ENCODE results near the gene PIP5K1B.
"Not testable (repeated sequence)": the region's sequence is repeated elsewhere in the genome, so short reads cannot be mapped to it uniquely, and the experiment has no call there.

PIP5K1B gene, protein sequence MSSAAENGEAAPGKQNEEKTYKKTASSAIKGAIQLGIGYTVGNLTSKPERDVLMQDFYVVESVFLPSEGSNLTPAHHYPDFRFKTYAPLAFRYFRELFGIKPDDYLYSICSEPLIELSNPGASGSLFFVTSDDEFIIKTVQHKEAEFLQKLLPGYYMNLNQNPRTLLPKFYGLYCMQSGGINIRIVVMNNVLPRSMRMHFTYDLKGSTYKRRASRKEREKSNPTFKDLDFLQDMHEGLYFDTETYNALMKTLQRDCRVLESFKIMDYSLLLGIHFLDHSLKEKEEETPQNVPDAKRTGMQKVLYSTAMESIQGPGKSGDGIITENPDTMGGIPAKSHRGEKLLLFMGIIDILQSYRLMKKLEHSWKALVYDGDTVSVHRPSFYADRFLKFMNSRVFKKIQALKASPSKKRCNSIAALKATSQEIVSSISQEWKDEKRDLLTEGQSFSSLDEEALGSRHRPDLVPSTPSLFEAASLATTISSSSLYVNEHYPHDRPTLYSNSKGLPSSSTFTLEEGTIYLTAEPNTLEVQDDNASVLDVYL

DNA sequence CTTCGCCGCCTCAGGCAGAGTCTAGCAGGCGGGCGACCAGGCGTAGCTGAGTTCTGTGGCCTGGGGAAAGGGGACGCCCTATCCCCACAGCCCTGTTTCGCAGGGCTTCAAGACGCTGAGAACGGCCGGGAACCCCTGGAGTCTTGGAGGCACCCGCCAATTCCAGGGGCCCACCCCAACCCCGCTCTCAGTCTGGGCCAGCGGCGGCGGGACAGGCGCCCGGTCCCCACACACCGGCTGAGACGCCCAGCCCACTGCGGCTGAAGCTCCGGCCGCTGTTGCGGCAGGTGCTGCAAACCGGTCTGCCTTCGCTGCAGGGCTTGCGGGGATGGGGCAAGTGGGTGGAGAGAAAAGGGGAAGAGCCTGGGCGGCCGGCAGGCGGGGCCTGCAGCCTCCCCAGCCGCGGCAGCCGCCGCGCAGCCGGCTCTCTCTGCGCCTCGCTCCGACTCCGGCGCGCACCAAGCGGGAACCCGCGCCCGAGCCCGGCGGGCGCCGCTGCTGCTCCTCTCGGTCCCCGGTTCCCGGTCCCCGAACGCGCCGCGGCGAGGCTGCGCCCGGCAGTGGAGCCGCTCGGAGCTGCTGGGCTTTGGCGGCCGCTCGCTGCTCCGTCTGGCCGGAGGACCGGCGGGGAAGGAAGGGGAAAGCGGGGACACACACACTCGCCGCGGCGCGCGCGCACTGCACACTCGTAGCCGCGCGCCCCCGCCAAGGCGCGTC lies at the start of gene PIP5K1B:
Gene PIP5K1B (plus strand): TSS at position 427 of the 717 bp plus-strand sequence. CDS start 117,375 bp downstream, outside the sequence.
- DNase-seq (ENCODE audit: low read depth in 2 of 2): no peak

DNA sequence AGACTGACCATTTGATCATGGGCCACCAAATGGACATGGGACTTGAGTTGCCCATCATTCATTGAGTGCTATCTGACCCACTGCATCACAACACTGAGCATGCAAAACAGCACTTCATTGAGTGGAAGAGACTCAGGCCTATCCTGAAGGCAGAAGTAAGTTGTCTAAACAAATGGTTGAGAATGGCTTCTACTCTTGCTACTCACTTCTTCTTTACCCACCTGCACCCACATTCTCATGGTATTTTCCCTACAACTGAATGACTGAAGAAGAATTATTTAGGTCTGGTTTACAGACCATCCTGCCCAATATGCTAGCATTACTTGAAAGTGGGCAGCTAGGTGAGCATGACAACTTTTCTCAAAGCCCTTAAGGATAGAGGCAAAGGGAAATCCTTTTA lies 41.0 kb upstream of the PIP5K1B start:
- no peak for DNase-seq (ENCODE audit: low read depth in 2 of 2)

DNA sequence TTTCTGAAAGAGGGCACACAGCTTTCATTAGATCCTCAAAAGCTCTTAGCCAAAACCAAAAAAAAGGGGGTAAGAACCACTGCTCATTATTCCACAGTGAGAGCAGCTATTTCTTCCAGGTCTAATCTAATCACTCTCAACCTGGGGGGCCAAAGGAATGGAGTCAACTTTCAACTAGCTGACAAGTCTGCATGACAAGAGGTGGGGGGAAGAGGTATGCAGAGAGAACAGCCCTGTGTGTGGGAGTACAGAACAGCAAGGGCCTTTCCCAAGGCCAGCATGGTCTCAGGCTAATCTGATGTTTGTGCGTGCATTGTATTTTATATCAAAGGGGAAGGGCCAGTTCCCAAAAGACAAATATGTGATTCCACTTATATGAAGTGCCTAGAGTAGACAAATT lies 36.9 kb upstream of the PIP5K1B start:
- DNase-seq (ENCODE audit: low read depth in 2 of 2): no peak

DNA sequence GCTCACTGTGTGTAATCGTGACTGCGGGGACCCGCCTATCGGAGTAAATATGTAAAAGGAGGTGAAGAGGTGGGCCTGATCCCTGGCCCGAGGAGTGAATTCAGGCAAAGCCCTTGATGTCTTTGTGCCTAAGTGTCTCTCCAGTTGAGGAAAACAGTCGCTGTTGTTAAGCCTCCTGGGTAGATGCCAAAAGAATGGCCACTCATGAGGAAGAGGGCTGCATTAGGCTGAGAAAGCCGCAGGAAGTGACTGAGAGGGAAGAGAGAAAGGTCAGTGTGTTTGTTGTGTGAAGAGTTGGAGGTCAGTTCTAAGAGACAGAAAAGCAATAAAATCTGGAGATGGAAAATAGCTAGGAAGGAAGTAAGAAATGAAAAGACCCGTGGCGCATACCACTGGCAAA lies 35.8 kb upstream of the PIP5K1B start:
- no peak for DNase-seq (ENCODE audit: low read depth in 2 of 2)

DNA sequence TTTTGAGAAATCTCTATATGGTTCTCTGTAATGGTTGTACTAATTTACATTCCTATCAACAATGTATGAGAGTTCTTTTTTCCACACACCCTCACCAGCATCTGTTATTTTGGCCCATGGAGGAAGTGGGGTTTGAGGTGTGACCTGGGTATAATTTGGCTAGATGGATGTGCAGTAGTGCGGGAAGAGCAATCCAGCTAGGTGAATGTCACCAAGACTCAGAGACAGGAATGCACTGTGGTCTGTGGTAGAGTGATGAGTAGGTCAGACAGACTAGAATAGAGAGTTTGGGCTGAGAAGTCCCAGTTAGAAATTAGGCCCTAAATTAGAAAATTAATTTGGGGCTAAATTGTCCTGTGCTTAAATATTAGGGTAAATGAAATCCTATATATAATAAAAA lies 32.8 kb upstream of the PIP5K1B start:
- no peak for DNase-seq (ENCODE audit: low read depth in 2 of 2)

DNA sequence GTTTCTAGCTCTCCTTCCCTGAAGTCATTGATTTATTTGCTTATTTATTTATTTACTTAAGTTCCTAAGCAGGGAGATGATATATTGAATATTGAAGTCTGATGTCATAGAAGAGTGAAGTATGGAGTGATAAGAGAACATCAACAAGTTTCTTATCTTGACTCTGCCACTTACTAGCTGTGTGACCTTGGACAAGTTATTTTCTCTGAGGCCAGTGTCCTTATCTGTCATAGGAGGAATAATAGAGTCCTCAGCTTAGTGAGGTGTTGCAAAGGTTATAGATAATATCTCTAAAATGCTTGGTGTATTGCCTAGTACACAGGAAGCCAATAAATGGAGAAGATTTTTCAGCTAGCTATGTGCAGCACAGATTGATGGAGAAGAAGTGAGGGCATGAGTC lies 32.4 kb upstream of the PIP5K1B start:
- no peak for DNase-seq (ENCODE audit: low read depth in 2 of 2)

DNA sequence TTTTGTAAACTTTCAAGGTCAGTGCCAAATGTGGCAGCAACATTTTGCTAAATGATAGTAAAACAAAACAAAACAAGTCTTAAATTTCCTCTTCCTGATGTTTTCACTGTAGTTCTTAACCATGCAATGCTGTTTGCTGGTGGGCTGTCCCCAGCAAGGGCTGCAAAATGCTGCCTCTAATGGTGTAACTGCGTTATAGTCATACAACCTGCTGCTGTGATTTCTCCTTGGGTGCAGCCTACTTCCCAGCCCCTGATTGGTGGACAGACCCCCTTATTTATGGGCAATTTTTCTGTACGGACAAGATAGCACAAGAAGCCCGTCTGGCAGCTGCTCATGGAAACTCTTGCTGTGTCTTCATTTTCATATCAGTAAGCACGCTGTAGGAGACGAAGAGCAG lies 26.6 kb upstream of the PIP5K1B start:
- DNase-seq (ENCODE audit: low read depth in 2 of 2): no peak

DNA sequence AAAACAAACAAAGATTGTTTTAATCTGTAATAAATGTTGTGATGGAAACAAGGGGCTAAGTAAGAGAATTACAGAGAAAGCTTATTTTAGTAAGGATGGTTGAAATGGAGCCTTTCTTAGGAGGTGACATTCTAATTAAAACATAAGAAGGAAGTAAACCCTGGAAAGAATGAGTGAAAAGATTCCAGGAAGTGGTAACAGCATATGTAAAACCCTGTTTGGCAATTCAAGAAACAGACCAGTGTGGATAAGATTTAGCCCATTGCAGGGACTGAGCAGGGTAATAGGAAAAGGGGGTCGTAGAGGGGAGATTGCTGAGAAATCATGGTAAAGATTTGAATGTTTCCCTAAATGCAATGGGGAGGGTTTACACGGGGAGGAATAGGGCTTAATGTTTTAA lies 21.6 kb upstream of the PIP5K1B start:
- DNase-seq (ENCODE audit: low read depth in 2 of 2): no peak

DNA sequence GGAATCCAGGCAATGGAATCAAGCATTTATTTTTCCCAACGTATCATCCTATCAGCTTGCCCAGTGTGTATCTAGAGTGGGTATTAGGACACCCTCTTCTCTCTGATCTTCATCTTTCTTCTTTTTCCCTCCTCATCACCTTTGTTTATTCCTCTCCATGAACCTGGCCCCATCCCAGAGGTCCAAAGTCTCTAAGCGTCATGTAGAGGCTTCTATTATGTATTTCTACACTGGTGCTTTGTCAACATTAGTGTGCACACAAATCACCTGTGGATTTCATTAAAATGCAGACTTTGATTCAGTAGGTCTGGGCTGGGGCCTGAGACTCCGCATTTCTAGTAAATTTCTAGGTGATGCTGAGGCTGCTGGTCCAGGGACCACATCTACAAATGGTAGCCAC lies 19.8 kb upstream of the PIP5K1B start:
- no peak for DNase-seq (ENCODE audit: low read depth in 2 of 2)

DNA sequence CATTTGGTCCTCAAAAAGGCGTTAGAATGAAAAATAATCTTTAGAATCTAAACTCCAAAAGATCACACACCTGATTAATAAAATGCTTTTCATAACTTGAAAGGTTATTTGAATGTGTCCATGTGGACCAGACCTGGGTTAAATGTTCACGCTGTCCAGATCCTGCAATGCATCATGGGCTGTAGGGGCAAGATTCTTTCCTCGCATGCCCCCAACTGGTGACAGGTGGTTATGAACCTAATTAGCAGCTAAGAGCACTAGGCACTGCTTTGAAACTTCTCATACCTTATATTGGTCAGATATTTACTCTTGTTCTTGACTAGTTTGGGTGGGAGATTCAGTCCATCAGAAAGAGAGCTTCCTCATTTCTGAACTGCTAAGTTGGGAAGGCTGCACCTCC lies 19.3 kb upstream of the PIP5K1B start:
- no peak for DNase-seq (ENCODE audit: low read depth in 2 of 2)

DNA sequence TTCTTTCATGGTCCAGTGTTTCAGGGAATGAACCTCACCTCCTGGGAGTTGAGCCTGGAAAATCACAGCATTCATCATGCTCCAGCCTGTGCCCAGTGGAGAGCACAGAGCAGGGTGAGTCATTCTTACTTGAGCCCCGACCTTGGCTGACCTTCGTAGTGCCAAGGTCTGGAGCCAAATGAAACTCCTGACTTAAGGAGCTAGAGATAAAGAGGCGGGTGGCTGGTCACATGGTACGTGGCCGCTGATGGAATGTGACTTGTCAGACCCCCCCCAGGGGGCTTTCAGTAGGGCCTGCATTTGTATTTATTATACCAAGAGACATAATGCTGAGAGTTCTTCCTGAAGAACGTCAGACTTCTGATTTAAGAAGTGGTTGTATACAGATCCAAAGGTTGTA lies 15.0 kb upstream of the PIP5K1B start:
- DNase-seq (ENCODE audit: low read depth in 2 of 2): no peak

DNA sequence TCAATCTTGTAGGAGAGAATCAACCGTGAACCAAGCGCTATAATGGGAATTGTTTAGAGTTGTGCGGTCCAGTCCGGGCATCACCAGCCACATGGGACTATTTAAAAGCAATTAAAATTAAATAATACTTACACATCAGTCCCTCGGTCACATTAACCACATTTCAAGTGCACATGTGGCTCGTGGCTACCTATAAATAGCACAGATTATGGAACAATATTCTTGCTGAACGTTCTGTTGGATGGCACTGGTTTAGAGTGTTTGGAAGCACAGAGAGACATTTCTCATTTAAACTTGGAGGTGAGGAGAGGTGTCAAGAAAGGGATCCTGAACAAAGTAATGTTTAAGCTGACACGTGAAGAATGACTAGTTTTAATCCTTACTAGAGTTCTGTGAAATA lies 12.5 kb upstream of the PIP5K1B start:
- DNase-seq (ENCODE audit: low read depth in 2 of 2): no peak

DNA sequence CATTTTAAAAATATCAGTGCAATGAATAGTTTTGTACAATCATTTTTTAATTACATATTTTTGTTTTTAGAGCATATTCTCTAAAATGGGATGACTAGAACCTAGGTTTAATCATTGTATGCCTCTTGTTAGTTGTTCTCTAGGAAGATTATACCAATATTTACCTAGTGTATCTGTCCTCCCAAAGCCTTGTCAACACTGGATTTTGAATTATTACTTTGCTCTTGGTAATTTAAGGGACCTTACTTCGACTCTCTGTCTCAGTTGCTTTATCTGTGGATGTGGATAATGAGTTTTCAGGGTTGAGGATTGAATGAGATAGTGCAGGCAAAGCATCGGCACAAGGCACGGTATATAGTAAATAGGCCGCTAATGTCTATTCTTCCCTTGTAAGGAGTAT lies 10.9 kb upstream of the PIP5K1B start:
- no peak for DNase-seq (ENCODE audit: low read depth in 2 of 2)

DNA sequence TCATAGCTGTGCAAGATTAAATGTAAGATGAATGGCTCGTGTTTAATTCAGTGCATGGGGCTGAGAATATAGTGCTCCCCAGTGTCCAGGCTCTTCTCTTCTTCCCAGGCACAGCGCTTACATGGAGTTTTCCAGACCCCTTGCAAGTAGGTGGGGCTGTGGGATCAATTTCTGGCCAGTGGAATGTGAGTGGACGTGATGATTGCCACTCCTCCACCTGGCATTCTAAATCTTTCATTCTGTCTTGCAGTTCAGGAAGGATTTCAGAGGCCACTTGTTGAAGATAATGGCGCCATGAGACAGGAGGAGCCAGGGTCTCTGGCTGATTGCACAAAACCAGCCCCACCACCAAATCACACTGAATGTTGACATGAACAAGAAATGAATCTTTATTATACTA lies 7.2 kb upstream of the PIP5K1B start:
- no peak for DNase-seq (ENCODE audit: low read depth in 2 of 2)

DNA sequence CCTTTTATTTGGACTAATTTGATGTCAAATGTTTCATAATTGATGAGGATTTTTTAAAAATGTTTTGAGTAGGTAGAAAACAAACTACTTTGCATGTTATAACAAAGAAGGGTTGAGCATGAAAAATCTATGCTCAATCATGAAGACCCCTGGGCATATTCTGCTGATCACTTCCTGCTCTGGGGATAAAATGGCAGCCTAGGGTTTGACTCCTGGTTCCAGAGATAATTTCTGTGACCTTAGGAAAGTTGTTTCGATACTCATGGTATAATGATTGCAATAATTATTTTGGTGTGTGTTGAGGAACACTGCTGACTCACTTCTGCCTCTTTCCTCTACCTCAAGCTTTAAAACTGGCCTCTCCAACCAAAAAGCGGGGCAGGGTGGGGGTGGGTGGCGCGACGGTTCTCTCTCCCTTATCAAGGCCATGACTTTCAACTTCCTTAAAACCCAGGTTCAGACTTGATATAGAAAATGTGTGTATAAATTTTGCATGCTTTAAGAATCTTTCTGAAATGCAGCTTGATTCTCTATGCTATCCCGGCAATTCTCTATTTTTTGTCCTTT lies 6.0 kb upstream of the PIP5K1B start:
- DNase-seq (ENCODE audit: low read depth in 2 of 2): no peak

DNA sequence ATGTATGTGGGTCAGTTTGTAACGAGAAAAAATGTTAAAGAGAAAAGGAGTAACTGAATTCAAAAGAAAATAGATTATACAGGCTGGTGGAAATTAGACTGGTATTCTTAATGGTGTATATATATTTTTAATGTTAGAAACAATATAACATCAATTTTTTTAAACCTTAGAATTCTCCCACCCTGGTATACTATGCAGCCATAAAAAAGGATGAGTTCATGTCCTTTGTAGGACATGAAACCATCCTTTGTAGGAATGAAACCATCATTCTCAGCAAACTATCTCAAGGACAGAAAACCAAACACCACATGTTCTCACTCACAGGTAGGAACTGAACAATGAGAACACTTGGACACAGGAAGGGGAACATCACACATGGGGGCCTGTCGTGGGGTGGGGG lies 5.4 kb upstream of the PIP5K1B start:
- DNase-seq (ENCODE audit: low read depth in 2 of 2): not testable (repeated sequence)

DNA sequence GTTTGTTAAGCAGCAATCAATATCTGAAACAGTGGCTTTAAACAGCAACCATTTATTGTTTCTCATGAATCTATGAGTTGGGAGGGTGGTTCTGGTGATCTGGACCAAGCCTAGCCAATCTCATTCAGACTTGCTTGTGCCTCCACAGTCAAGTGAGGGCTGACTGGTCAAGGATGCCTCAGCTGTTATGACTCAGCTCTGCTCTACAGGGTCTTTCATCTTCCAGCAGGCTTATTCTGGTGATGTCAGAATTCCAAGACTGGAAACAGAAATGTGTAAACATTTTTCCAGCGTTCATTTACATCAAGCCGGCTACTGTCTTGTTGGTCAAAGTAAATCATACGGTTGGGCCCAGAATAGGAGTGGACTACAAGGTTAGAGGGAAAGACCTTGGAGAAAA lies 2.5 kb upstream of the PIP5K1B start:
- DNase-seq (ENCODE audit: low read depth in 2 of 2): no peak

DNA sequence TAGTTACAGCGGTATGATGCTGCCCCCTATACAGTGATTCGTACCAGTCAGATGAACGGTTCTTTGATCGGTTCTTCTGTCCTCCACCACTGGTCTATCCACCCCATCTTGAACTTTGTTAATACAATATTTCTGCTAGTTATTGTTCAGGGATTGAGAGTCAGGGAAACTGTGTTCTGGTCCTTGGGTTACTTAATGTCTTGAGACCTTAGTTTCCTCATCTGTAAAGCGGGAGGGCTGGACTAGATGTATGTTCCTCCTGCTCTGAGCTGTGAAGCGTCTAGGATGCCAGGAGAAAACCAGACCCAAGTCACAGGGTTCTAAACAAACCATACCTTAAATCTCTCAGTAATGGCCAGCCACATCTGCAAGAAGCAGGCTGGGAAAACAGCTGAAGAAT lies 1.4 kb upstream of the PIP5K1B start:
- DNase-seq (ENCODE audit: low read depth in 2 of 2): no peak

DNA sequence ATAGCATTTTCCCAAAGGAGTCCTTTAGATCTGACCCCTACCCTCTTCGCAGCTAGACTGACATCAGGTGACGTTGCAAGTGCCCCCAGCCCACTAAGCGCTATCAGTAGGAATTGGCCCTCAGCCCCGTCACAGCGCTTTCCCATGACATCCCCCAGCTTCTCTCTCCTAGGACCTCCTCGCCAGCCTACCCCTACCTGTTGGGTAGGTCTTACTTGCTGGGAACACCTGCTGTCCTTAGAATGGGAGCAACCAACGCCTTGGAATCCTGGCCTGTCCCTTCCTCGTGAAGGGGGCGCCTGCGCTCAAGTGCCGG lies 584 bp upstream of the PIP5K1B start:
- DNase-seq (ENCODE audit: low read depth in 2 of 2): no peak

DNA sequence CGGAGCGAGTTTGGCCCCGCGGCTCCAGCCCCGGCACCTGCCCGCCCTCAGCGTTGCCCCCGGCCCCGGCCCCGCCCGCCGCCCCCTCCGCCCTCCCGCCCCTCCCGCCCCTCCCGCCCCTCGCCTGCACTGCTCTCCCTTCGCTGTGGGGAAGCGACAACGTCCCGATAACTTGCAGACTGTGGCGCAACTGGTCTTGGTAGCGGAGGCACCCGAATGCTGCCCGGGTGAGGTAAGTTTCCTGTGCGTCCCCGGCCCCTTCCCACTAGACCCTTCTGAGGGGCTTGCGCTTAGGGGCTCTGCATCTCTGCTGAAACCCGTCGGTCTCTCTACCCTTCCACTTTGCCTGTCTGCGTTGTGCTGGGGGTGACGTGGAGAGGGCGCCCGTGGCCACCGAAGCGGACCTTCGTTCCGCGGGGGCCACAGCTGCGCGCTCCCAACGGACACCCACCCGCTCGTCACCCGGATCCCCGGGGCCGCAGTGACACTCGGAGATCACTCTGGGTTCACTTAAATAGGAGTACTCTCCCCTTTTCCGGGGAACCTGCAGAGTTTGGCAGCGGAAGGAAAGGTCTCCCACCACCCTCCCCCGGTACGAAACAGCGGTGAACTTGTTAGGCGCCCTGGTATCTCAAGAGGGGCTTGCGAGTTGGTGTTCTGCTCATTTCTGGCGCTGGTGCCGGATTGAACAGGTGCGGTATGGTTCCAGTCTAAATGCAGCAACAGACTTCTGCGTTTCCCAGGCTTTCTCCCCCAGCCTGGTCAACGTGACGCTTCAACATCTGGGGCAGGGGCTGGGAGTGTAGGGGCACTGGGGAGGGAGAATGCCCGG lies 707 bp downstream of the PIP5K1B start:
- no peak for DNase-seq (ENCODE audit: low read depth in 2 of 2)

DNA sequence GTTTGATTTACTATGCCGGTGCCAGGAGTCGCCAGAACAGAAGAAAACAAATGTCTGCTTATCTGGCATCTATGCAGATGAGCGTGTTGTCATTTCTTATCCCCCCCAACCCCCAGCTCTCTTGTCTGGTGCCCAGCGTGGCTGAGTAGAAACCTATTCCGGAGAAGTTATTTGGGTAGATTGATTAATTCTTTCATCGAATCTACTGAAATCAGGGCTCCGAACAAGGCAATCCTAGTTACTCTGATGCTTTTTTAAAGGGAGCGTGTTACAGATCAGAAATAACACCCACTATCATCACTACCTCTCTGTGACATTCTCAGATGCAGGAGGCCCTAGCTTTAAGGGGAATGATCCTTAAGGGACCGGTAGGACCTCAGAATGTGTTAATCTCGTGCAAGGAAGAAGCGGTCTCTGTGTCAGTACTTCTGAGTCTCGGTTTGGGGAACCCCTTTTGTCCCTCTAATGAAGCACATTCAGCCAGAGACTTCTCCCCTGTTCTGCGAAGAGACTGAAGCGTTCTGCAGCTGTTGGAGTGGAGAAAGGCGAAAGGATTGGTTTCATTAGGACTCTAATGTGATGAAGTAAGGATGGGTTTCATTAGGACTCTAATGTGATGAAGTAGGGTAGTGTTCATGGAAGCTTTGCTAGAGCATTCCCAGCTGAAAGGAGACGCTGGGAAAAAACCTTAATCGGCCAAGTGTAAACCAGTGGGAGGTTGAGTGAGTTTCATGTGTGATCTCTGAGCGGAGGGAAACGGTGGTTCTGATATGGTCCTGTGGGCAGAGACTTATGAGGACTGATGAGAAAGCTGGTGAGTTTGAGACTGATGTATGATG lies 1.5 kb downstream of the PIP5K1B start:
- DNase-seq (ENCODE audit: low read depth in 2 of 2): no peak
